Heart left ventricle (tissue), 16 donors: ENCODE measurements around the gene CRISPLD2. TPM values are rescaled to one million over a fixed set of nuclear protein-coding genes. Genes with fewer than 3 reads are reported as not detected.

ENCODE experiments used
- ATAC-seq, 4 donors: fragments of 200-7000 bp; cut with Tn5 transposase; one replicate each; pipeline ENCODE4 v1.9.1; 2020 to 2022; ENCODE audit warnings: moderate library complexity in 4 of 4, mild to moderate bottlenecking in 3 of 4, moderate number of reproducible peaks in 1 of 4
- DNase-seq, 5 donors: peaks; one replicate each; pipeline ENCODE4 v3.0.0-alpha.2; 2020
- H3K27ac ChIP-seq, 12 donors: fragments of 200-600 bp; sonication (generic) in 4 of 12; one replicate each; pipeline versions ENCODE4 v1.5.0 to v1.8.0; 2016 to 2022; ENCODE audit warnings: mild to moderate bottlenecking in 2 of 12
- H3K27me3 ChIP-seq, 9 donors: fragments of 200-600 bp; sonication (generic) in 2 of 9; one replicate each; pipeline versions ENCODE4 v1.5.1 to v1.8.0; 2016 to 2022; ENCODE audit warnings: mild to moderate bottlenecking in 3 of 9
- H3K36me3 ChIP-seq, 9 donors: fragments of 200-600 bp; sonication (generic) in 2 of 9; one replicate each; pipeline versions ENCODE4 v1.5.0 to v1.8.0; 2018 to 2022; ENCODE audit warnings: mild to moderate bottlenecking in 2 of 9
- H3K4me1 ChIP-seq, 12 donors: fragments of 200-600 bp; sonication (generic) in 4 of 12; one replicate each; pipeline versions ENCODE4 v1.5.0 to v1.8.0; 2016 to 2022; ENCODE audit warnings: mild to moderate bottlenecking in 3 of 12
- H3K4me3 ChIP-seq, 12 donors: fragments of 200-600 bp; sonication (generic) in 4 of 12; one replicate each; pipeline versions ENCODE4 v1.5.0 to v1.8.0; 2017 to 2022; ENCODE audit warnings: mild to moderate bottlenecking in 9 of 12, moderate library complexity in 4 of 12
- H3K9me3 ChIP-seq, 12 donors: fragments of 200-600 bp; sonication (generic) in 4 of 12; one replicate each; pipeline versions ENCODE4 v1.5.0 to v1.8.0; 2016 to 2022; ENCODE audit warnings: mild to moderate bottlenecking in 1 of 12
- POLR2A ChIP-seq, 2 donors: fragments of 450-650 bp; IDR thresholded peaks; one replicate each; pipeline ENCODE4 v1.6.1; 2017; ENCODE audit warnings: antibody characterized with exemption in 2 of 2, mild to moderate bottlenecking in 2 of 2, moderate library complexity in 2 of 2
- WGBS, 4 donors: extraction: QIAGEN DNeasy Blood & Tissue Kit in 2 of 4; methylation state at CpG; one replicate each; pipeline versions ENCODE4 v1.1.5 to v1.1.7; 2013 to 2018; 5-methylcytosine and 5-hydroxymethylcytosine counted together
- intact Hi-C, 10 donors: fragments of 100-400 bp; cut with DNase I; formaldehyde crosslinking; loops; one replicate each; pipeline versions ENCODE4 v1.11.1 to v1.14.2; 2022
- polyA plus RNA-seq, 2 donors: library from polyadenylated mRNA; stranded (reverse); fragments of 200-250 nt; gene quantifications; one replicate each; pipeline ENCODE4 v1.2.3, GENCODE V29; 2013
- total RNA-seq, 9 donors: library from RNA; depleted of rRNA in 2 of 9; stranded (reverse); fragments of >200 nt in 2 of 9; fragmentation: NEBNext Ultra II Directional in 3 of 9; extraction: Animal tissue kit (Norgen Biotek cat#: 25700) in 3 of 9; gene quantifications; one replicate each; pipeline versions ENCODE4 v1.1.0 to v1.2.4, GENCODE V29; 2016 to 2023
- TF ChIP-seq, protein P1 (sequence below), 12 donors: fragments of 200-600 bp; sonication (generic) in 4 of 12; IDR thresholded peaks; one replicate each; pipeline versions ENCODE4 v1.5.0 to v1.8.0; 2018 to 2022; ENCODE audit warnings: antibody characterized with exemption in 12 of 12, mild to moderate bottlenecking in 5 of 12
- donor health status: ischemic (EF 13 %, LVEDD 7.1; RV severe dilation, severe dysfunction).
- donor health status: healthy with polysubstance abuse.
- donor health status: DM: no; HTN: yes; CAD: no.
- donor health status: DM: no; HTN: no; CAD: no.
- donor health status: ischemic (EF 25% LVEDD 6.9; RV normal size, moderate dysfunction).
- donor health status: ischemic (EF 25% LVEDD 5.7; RV mildly dilated, moderate dysfunction).
- donor health status: healthy.
- donor health status: DM: yes; HTN: yes; CAD: no.
- donor health status: ischemic (EF 35%, LVEDD 5.7; RV mildly dilated, moderate dysfunction).
- donor health status: nonischemic (EF 11% LVEDD 7.7; RV severe dilation, severe dysfunction).
- donor health status: DM: yes; HTN: yes; CAD: no.
- donor health status: PGD.
- donor health status: ischemic (EF 29% LVEDD 5.4; RV normal size, mild dysfunction).
- donor health status: nonischemic (EF 23%, LVEDD 6.1; RV moderate dilation, normal function).

The CRISPLD2 gene
- total and polyA plus RNA-seq, 11 donors = 8.0 to 153 (median 12.9) TPM

DNA sequence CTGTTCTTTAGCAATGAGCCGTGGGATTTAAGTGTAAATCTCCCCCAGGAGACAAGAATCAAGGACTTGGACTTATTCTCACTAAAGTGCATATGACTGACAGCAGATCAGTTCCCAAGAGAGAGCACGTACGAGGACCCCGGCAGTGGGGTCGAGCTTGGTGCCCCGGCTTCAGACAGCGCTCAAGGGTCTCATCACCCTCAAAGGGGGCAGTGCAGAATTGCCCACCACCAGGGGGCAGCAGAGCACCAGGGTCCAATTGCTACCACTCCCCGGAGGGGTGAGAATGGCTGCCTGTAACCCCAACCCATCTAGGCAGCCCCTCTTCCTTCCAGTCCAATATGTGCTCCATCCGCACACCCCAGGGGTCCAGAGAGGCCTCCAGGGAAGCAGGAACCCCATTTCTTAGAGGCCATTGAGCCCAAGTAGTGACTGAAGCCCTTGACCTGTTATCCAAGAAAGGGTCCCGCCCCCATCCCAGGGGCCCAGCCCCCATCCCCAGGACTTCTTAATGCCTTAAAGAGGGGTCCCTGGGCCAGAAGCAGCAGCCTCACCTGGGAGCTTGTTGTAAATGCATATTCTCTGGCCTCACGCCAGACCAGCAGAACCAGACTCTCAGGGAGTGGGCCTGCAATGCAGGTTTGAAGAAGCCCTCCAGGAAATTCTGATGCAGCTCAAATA is 105.4 kb downstream of the CRISPLD2 start:
- TF ChIP-seq, protein P1, sequence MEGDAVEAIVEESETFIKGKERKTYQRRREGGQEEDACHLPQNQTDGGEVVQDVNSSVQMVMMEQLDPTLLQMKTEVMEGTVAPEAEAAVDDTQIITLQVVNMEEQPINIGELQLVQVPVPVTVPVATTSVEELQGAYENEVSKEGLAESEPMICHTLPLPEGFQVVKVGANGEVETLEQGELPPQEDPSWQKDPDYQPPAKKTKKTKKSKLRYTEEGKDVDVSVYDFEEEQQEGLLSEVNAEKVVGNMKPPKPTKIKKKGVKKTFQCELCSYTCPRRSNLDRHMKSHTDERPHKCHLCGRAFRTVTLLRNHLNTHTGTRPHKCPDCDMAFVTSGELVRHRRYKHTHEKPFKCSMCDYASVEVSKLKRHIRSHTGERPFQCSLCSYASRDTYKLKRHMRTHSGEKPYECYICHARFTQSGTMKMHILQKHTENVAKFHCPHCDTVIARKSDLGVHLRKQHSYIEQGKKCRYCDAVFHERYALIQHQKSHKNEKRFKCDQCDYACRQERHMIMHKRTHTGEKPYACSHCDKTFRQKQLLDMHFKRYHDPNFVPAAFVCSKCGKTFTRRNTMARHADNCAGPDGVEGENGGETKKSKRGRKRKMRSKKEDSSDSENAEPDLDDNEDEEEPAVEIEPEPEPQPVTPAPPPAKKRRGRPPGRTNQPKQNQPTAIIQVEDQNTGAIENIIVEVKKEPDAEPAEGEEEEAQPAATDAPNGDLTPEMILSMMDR (IDR thresholded peaks at IDR 0.05) = peak; percentile 64 to 91 (median 80)
- no peak for TF ChIP-seq POLR2A (IDR thresholded peaks at IDR 0.05)
- peak in 1 of 4 donors; percentile 19 for ATAC-seq
- DNase-seq = peak; percentile 56 to 86 (median 64)
- Histone ChIP-seq H3K4me1 (peaks cover 0 to 69% (median 38%) of the 10 kb centered on the region in 12 donors), H3K4me3 (no peak overlapping the region), H3K27ac (peak overlapping the region in 8 of 12 donors; percentile 44 to 89 (median 54)), H3K9me3 (no peaks in the 10 kb centered on the region), H3K27me3 (no peaks in the 10 kb centered on the region), H3K36me3 (no peaks in the 10 kb centered on the region)
- WGBS, 4 donors = 67 to 90% (median 79%) methylated on average over 4 to 11 of the region's 11 CpGs
- intact Hi-C loops = loop anchor here in 7 of 10 donors (1.0 to 10.0 kb wide), 5 partner anchors 27 to 90 kb away; no protein-coding TSS in a partner anchor

DNA sequence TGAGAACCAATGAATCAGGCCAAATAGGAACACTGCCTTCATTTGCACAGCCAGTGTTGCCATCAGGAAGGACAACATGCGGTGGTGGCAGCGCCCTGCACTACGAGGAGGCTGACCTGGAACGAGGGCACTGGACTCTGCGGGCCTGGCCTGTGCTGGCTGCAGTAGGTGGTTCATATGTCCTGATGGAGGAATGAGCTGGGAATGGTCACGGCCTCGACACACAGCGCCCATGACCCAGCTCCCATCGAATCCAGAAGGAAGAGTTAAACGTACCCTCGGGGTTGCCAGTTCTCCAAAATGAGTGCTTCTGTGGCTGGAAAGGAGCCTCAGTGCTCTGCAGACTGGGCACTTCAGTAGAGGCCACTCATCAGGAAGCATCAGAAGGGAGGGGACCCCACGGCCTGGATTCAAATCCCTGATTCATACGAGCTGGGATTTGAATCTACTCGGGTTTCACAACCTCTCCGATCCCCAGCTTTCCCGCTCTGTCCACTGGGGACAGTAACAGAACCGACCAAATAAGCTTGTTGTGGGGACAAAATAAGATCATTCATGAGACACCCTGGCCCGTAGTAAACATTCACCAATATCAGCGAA is 106.1 kb downstream of the CRISPLD2 start:
- H3K27ac ChIP-seq = peak overlapping the region in 4 of 12 donors; percentile 25 to 89 (median 78)

DNA sequence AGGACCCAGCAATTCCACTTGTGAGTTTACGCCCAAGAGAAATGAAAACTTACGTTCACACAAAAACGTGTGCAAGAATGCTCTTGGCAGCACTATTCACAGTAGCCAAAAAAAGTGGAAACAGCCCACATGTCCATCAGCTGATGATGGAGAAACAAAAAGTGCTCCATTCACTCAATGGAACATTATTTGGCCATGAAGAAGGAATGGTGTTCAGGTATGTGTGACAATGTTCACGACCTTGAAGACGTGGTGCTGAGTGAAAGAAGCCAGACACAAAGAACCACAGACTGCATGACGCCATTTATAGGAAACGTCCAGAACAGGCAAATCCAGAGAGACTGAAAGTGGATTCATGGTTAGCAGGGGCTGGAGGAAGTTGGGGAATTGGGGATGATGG is 106.7 kb downstream of the CRISPLD2 start:
- WGBS, 4 donors = 41 to 46% (median 43%) methylated on average over 7 of the region's 7 CpGs
- ATAC-seq (no peak), DNase-seq (no peak)
- H3K9me3 ChIP-seq = peaks cover 0 to 5% (median 0%) of the 10 kb centered on the region in 12 donors
- peaks cover 0 to 68% (median 38%) of the 10 kb centered on the region in 12 donors for H3K4me1 ChIP-seq
- intact Hi-C loops = loop anchor here in 4 of 10 donors (5.0 to 10.0 kb wide), 3 partner anchors 41 to 92 kb away; no protein-coding TSS in a partner anchor
- no peak overlapping the region for H3K27ac ChIP-seq
- no peak overlapping the region for H3K4me3 ChIP-seq
- TF ChIP-seq POLR2A (IDR thresholded peaks at IDR 0.05) = no peak
- TF ChIP-seq, protein P1 (IDR thresholded peaks at IDR 0.05) = no peak
- H3K36me3 ChIP-seq = no peaks in the 10 kb centered on the region
- no peaks in the 10 kb centered on the region for H3K27me3 ChIP-seq

More for the DNA sequence above, 106.1 kb downstream of the CRISPLD2 start:
- Histone ChIP-seq H3K36me3 (no peaks in the 10 kb centered on the region), H3K4me3 (no peak overlapping the region), H3K4me1 (peaks cover 0 to 69% (median 38%) of the 10 kb centered on the region in 12 donors), H3K27me3 (no peaks in the 10 kb centered on the region), H3K9me3 (peaks cover 0 to under 1% (median 0%) of the 10 kb centered on the region in 12 donors)
- 86 to 92% (median 90%) methylated on average over 16 to 19 of the region's 19 CpGs for WGBS, 4 donors
- DNase-seq (peak in 1 of 5 donors; percentile 25), ATAC-seq (no peak)
- TF ChIP-seq, protein P1 (IDR thresholded peaks at IDR 0.05) = no peak
- no peak for TF ChIP-seq POLR2A (IDR thresholded peaks at IDR 0.05)
- intact Hi-C loops = loop anchor here in 7 of 10 donors (1.0 to 10.0 kb wide), 5 partner anchors 26 to 91 kb away; no protein-coding TSS in a partner anchor
